Mesodermal cell (in vitro differentiated cells): Measurements from ENCODE around the gene GPR107.
"Not testable (repeated sequence)": the region's sequence is repeated elsewhere in the genome, so short reads cannot be mapped to it uniquely, and the experiment has no call there.

Experiments
- H3K27ac ChIP-seq: 2 replicates; pipeline ENCODE4 v1.7.0; 2013; ENCODE audit warnings: mild to moderate bottlenecking, low read depth, low read length, moderate library complexity; ENCODE audit not compliant: severe bottlenecking
- H3K36me3 ChIP-seq: 2 replicates; pipeline ENCODE4 v1.7.1; 2013; ENCODE audit warnings: mild to moderate bottlenecking, low read length, moderate library complexity; ENCODE audit not compliant: control insufficient read depth, insufficient read depth
- H3K4me1 ChIP-seq: one replicate; pipeline ENCODE4 v1.7.1; 2013; ENCODE audit warnings: mild to moderate bottlenecking, low read length; ENCODE audit not compliant: insufficient read depth, control insufficient read depth, poor library complexity, severe bottlenecking
- H3K4me3 ChIP-seq: 2 replicates; pipeline ENCODE4 v1.7.0; 2013; ENCODE audit warnings: low read length, control low read depth, mild to moderate bottlenecking; ENCODE audit not compliant: insufficient read depth, poor library complexity, severe bottlenecking; ENCODE audit errors: extremely low read depth
- H3K9me3 ChIP-seq: 2 replicates; pipeline ENCODE4 v1.7.1; 2013; ENCODE audit warnings: mild to moderate bottlenecking, low read length, moderate library complexity; ENCODE audit not compliant: control insufficient read depth
- WGBS, 2 experiments: methylation state at CpG; one replicate each; pipeline ENCODE4 v1.1.5; 2013; ENCODE audit warnings: missing lambda C conversion rate in 2 of 2; ENCODE audit not compliant: insufficient coverage in 2 of 2; 5-methylcytosine and 5-hydroxymethylcytosine counted together

The GPR107 gene

GRCh38 chr9:130018265-130018664 is 35.4 kb upstream of the GPR107 start:
- no peak overlapping the region for H3K27ac ChIP-seq
- no peaks in the 10 kb centered on the region for H3K4me1 ChIP-seq
- H3K4me3 ChIP-seq, result no peak overlapping the region
- H3K9me3 ChIP-seq, result no peaks in the 10 kb centered on the region
- H3K36me3 ChIP-seq, result peaks cover 16% of the 10 kb centered on the region
- 100% methylated on average over 2 of the region's 4 CpGs for WGBS, 2 experiments

- Histone ChIP-seq H3K9me3 (no peaks in the 10 kb centered on the region), H3K27ac (no peak overlapping the region), H3K4me1 (no peaks in the 10 kb centered on the region), H3K4me3 (no peak overlapping the region), H3K36me3 (peaks cover 11% of the 10 kb centered on the region)
- 53 to 76% methylated on average over 4 to 6 of the region's 7 CpGs for whole genome bisulfite sequencing, 2 experiments
These were observed 33.1 kb upstream of the GPR107 start for GRCh38 chr9:130020618-130021017.

- H3K36me3 ChIP-seq, result peaks cover 9% of the 10 kb centered on the region
- no peaks in the 10 kb centered on the region for H3K4me1 ChIP-seq
- H3K27ac ChIP-seq, result no peak overlapping the region
- no peaks in the 10 kb centered on the region for H3K9me3 ChIP-seq
- WGBS, 2 experiments, result no CpG with 5 or more reads among the region's 2 CpGs
- H3K4me3 ChIP-seq, result no peak overlapping the region
These were observed 32.6 kb upstream of the GPR107 start for GRCh38 chr9:130021123-130021522.

- not testable (repeated sequence) for H3K9me3 ChIP-seq, H3K4me3 ChIP-seq, H3K36me3 ChIP-seq, H3K27ac ChIP-seq, H3K4me1 ChIP-seq
- WGBS, 2 experiments, result no CpG with 5 or more reads among the region's 3 CpGs
These were observed 31.9 kb upstream of the GPR107 start for GRCh38 chr9:130021842-130022241.

- no peak overlapping the region for H3K27ac ChIP-seq
- H3K4me3 ChIP-seq, result no peak overlapping the region
- no peaks in the 10 kb centered on the region for H3K9me3 ChIP-seq
- no peaks in the 10 kb centered on the region for H3K4me1 ChIP-seq
- 77 to 86% methylated on average over 5 to 7 of the region's 8 CpGs for WGBS, 2 experiments
- peaks cover 3% of the 10 kb centered on the region for H3K36me3 ChIP-seq
These were observed 31.1 kb upstream of the GPR107 start for GRCh38 chr9:130022566-130023143.

- Histone ChIP-seq H3K27ac (no peak overlapping the region), H3K36me3 (peaks cover 7% of the 10 kb centered on the region), H3K9me3 (no peaks in the 10 kb centered on the region), H3K4me1 (no peaks in the 10 kb centered on the region), H3K4me3 (no peak overlapping the region)
- 87 to 91% methylated on average over 7 of the region's 7 CpGs for WGBS, 2 experiments
These were observed 30.4 kb upstream of the GPR107 start for GRCh38 chr9:130023144-130023787.

GRCh38 chr9:130023994-130024596 is 29.6 kb upstream of the GPR107 start:
- WGBS, 2 experiments, result 96 to 100% methylated on average over 2 to 3 of the region's 3 CpGs
- peaks cover 7% of the 10 kb centered on the region for H3K36me3 ChIP-seq
- no peak overlapping the region for H3K27ac ChIP-seq

GRCh38 chr9:130024597-130024994 is 29.1 kb upstream of the GPR107 start:
- no peak overlapping the region for H3K27ac ChIP-seq
- H3K9me3 ChIP-seq, result no peaks in the 10 kb centered on the region
- no peak overlapping the region for H3K4me3 ChIP-seq
- 95 to 100% methylated on average over 1 to 2 of the region's 5 CpGs for WGBS, 2 experiments
- peaks cover 7% of the 10 kb centered on the region for H3K36me3 ChIP-seq
- no peaks in the 10 kb centered on the region for H3K4me1 ChIP-seq

More at GRCh38 chr9:130023994-130024596, 29.6 kb upstream of the GPR107 start:
- Histone ChIP-seq H3K4me1 (no peaks in the 10 kb centered on the region), H3K4me3 (no peak overlapping the region), H3K9me3 (no peaks in the 10 kb centered on the region)

GRCh38 chr9:130026583-130027340 is 26.9 kb upstream of the GPR107 start:
- 100% methylated on average over 2 of the region's 2 CpGs for WGBS, 2 experiments
- Histone ChIP-seq H3K36me3 (peaks cover 9% of the 10 kb centered on the region), H3K9me3 (no peaks in the 10 kb centered on the region), H3K4me3 (no peak overlapping the region), H3K27ac (no peak overlapping the region), H3K4me1 (no peaks in the 10 kb centered on the region)

- no peaks in the 10 kb centered on the region for H3K9me3 ChIP-seq
- 96 to 100% methylated on average over 4 to 7 of the region's 9 CpGs for WGBS, 2 experiments
These were observed 26.0 kb upstream of the GPR107 start for GRCh38 chr9:130027533-130028365.

More at GRCh38 chr9:130027533-130028365, 26.0 kb upstream of the GPR107 start:
- Histone ChIP-seq H3K4me1 (no peaks in the 10 kb centered on the region), H3K4me3 (no peak overlapping the region), H3K27ac (no peak overlapping the region), H3K36me3 (peaks cover 9% of the 10 kb centered on the region)
